Measurements from ENCODE around the gene KPNA4.

- TF ChIP-seq GATA3 (IDR thresholded peaks at IDR 0.05; ENCODE audit: low read depth, low read length) = no peak
- no peak; the same call in 1 of the 2 replicates for TF ChIP-seq GATA2 (IDR thresholded peaks at IDR 0.05; ENCODE audit: low read depth, low read length)
Measured at GRCh38 chr3:160474416-160474838, 90.9 kb downstream of the KPNA4 start.
